CD4-positive, alpha-beta T cell treated with Interleukin-21 for 1 hour (primary cell): ENCODE measurements around the gene EDN3.

Experiments
- DNase-seq: peaks from one replicate; pipeline ENCODE4 v3.0.0-alpha.2; 2020

The EDN3 gene, protein sequence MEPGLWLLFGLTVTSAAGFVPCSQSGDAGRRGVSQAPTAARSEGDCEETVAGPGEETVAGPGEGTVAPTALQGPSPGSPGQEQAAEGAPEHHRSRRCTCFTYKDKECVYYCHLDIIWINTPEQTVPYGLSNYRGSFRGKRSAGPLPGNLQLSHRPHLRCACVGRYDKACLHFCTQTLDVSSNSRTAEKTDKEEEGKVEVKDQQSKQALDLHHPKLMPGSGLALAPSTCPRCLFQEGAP

DNA sequence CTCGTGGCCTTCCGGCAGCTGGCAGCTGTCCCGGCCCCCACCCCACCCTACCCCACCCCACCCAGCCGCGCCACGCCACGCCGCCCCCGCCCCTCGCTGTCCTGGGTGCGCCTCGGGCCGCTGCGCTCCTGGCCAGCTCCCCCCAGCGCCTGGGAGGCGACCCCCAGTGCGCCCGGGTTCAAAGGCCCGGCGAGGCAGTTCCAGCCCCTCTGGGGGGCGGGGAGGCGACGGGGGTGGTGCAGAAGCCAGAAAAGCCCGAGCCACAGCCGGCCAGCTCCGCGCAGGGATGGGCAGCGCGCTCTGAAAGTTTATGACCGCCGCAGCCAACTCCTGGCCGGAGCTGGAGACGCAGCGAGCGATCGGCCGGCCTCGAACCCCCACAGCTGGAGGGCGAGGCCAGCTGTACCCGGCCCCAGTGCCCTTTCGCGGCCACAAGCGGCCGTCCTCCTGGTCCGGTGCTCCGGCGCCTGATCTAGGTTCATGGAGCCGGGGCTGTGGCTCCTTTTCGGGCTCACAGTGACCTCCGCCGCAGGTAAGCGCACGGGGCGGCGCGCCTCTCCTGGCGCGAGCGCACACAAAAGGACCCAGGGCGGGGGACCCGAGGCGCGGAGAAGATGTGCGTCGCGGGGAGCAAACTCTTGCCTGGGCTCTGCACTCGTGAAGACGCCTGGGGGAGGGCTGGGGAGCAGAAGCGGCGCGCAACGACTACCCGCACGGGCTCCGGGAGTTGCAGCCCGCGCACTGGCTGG is at the start of gene EDN3:
TSS of gene EDN3 (plus strand) at position 279 of the 749 bp plus-strand sequence. CDS start at position 481, 202 bp downstream.
- no peak for DNase-seq

DNA sequence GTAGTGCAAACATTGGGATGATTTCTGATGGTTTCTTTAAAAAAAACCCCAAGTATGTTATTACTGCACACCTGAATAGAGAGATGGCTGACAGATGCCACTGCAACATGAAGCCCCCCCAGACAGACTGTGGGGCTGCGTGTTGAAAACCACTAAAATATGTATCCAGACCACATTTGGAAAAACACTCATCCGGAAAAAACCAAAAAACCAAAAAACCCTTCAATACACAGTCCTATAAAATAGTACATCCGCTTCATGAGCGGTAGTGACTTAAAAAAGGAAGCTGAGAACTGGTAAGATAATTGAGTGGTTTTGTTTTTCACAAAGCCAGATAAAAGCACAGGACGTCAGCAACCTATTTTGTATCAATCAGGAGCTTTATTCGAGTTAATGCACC is 47.1 kb upstream of the EDN3 start:
- peak; percentile 48 for DNase-seq

- DNase-seq, result peak; percentile 43
Measured at GRCh38 chr20:59253779-59254319, 46.6 kb upstream of the EDN3 start.

GRCh38 chr20:59255256-59255655 is 45.2 kb upstream of the EDN3 start:
- no peak for DNase-seq

GRCh38 chr20:59258221-59258621 is 42.2 kb upstream of the EDN3 start:
- no peak for DNase-seq

GRCh38 chr20:59259946-59260345 is 40.5 kb upstream of the EDN3 start:
- no peak for DNase-seq

GRCh38 chr20:59265298-59265697 is 35.1 kb upstream of the EDN3 start:
- no peak for DNase-seq

DNA sequence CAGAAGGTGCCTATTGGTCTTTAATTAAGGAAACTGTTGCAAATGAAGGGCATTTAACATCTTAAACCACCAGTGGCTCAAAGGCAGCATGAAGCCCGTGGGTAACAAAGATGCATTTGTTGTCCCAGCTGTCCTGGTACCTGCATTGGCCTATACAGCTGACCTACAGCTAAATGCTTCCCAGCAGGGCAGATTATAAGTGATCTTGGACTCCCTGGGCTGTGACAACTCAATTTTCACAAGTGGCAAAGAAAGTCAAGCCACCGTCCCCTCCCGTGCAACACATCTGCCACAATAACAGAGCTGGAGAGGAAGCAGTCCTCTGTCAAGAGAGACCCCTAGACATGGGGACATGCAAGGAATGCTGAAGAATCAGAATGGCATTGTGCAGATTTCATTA is 31.5 kb upstream of the EDN3 start:
- no peak for DNase-seq

DNA sequence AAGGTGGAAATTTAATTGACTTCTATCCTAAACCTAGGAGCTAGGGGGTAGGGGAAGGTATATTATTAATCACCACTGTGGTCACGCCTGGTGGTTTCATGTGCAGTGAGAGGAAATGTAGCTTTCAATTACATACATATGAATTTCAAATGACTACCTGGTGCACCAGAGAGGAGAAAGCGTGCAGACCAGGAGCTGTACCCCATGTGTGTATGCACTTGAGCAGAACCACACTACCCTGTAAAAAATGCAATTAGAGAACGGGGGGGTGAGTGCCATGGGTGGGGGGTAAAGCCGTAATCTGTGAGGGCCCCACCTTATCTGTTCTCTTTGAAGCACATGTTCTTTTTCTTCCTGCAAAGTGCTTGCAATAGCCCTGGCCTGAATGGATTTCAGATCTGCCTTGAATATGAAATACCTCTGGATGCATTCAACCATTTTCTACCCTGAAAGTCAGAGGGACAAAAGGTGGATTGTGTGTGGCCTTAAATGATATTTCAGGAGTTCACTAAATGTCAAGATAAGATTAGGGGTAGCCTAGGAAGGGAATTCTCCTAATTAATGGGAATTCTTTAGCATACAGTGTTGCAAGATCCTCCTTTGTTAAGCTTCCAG is 30.9 kb upstream of the EDN3 start:
- no peak for DNase-seq

- DNase-seq, result no peak
Measured at GRCh38 chr20:59270380-59270779, 30.0 kb upstream of the EDN3 start.

GRCh38 chr20:59273739-59274357 is 26.6 kb upstream of the EDN3 start:
- no peak for DNase-seq

GRCh38 chr20:59276938-59277337 is 23.5 kb upstream of the EDN3 start:
- no peak for DNase-seq

DNA sequence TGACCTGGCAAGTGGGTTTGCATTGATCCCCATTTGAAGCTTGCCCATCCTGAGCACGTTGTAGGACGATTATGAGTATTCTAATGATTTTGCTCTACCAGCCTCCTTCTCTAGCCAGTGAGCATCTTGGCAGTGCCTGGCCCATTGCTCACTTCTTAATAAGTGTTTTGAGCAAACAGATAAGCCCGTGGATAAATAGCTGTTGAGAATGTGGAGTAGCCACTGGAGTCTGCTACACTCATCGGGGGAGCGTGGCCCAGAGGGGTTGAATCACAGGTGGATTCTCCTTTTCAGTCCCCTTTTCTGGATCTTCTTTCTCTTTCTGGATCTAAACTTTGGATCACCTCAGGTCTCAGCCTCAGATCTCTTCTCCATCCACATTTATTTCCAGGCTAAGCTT is 15.9 kb upstream of the EDN3 start:
- DNase-seq, result no peak

DNA sequence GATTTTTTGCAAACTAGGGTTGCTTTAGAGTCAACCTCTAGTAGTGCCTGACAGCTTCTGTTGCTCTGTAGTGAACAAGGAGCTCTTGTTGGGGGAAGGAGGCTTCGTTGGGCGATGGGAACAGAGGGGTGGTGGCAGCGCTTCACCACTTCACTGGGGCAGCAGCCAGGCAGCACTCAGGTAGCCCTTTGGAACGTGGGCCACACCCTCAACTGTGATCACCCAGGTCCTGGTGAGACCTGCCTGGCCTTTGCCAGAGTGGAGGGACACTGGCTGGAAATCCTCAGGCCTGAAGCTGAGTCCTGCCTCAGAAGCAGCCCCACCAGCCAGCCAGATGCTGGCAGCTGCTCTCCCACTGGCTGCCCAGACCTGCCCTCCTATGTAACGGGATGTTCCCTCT is 10.4 kb upstream of the EDN3 start:
- DNase-seq, result no peak

GRCh38 chr20:59291740-59292383 is 8.5 kb upstream of the EDN3 start:
- DNase-seq, result no peak

- DNase-seq, result no peak
Measured at GRCh38 chr20:59295531-59295930, 4.9 kb upstream of the EDN3 start.

GRCh38 chr20:59297686-59298085 is 2.7 kb upstream of the EDN3 start:
- DNase-seq, result no peak

- DNase-seq, result no peak
Measured at GRCh38 chr20:59299945-59300332, 472 bp upstream of the EDN3 start.

DNA sequence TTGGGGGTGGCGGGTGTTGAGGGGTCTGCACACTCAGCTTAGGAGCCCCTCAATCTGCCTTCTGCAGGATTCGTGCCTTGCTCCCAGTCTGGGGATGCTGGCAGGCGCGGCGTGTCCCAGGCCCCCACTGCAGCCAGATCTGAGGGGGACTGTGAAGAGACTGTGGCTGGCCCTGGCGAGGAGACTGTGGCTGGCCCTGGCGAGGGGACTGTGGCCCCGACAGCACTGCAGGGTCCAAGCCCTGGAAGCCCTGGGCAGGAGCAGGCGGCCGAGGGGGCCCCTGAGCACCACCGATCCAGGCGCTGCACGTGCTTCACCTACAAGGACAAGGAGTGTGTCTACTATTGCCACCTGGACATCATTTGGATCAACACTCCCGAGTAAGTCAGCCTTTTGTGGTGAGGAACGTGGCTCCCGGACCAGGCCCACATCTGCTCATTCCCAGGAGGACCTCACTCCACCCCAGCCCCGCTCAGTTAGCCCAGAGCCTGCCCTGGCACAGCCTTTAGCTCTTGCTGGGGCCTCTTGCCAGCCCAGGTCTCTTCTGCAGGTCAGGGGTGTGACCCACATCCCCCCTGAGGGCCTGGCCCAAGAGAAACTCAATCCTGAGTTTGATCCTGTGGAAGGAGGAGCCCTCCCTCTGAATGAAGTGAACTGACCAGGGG is 1.1 kb downstream of the EDN3 start:
- no peak for DNase-seq

GRCh38 chr20:59305908-59306655 is 5.7 kb downstream of the EDN3 start:
- DNase-seq, result no peak

DNA sequence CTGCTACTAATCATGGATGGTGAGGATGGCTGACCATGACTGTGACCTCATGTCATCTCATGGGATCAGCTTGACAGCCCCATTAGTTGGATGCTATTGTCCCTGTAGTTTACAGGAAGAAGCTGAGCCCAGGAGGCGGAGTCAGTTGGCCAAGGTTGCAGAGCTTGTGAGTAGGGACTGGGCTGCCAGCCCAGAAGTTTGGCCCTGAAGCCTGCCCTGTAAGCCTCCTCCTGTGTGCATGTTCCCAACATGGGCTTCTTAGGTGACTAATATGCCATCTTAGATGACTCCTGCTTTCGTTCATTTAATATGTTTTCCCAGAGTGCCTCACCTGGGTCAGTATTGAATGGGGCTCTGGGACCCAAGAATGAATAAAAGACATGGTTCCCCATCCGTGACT is 6.9 kb downstream of the EDN3 start:
- no peak for DNase-seq
